Gastroesophageal sphincter (tissue), 3 donors: ENCODE results near the gene CLEC1B.

Experiments used
- POLR2AphosphoS5 ChIP-seq: sonication (generic); formaldehyde crosslinking; IDR thresholded peaks from one replicate; pipeline ENCODE4 v1.6.1; 2017; ENCODE audit warnings: antibody characterized with exemption
- TF ChIP-seq, protein P1 (sequence below), 4 experiments: fragments of 200-600 bp in 2 of 4; fragments of 450-650 bp in 2 of 4; sonication (generic) in 1 of 4; IDR thresholded peaks; one replicate each; pipeline ENCODE4 v1.5.1; 2017 to 2019; ENCODE audit warnings: antibody characterized with exemption in 4 of 4, mild to moderate bottlenecking in 2 of 4, moderate library complexity in 2 of 4

DNA sequence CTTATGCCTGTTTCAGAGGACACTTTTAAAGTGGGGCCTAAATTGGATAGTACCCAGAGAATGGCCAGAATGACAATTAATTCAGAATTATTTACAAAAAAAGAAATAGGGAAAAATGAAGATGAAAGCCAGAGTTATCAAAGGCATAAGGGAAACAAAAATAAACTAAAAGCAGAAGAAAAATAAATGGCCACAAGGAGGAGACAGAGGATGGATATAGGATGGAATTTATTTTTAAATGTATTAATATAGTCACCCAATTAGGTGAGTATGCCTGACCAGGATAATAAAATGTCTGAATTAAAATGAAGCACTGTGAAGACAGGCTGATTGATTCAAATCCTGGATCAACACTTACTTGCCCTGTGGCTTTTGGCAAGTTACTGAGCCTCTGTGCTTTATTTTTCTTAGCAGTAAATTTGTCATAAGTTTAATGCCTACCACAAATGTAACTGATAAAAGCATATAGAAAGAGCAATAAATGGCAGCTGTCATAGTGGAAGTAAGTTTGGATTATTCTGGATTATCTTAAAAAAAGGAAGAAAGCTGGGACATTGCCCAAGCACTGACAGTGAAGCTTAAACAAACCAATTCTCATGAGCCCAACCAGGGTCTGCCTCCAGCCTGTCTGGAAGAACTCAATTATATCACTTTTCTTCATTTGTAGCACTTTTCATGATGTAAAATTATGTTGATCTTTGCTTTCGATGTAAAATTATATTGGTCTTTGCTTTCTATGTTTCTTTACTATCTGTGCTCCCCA is 35.0 kb upstream of the CLEC1B start:
- TF ChIP-seq POLR2AphosphoS5, result no peak
- TF ChIP-seq, protein P1, sequence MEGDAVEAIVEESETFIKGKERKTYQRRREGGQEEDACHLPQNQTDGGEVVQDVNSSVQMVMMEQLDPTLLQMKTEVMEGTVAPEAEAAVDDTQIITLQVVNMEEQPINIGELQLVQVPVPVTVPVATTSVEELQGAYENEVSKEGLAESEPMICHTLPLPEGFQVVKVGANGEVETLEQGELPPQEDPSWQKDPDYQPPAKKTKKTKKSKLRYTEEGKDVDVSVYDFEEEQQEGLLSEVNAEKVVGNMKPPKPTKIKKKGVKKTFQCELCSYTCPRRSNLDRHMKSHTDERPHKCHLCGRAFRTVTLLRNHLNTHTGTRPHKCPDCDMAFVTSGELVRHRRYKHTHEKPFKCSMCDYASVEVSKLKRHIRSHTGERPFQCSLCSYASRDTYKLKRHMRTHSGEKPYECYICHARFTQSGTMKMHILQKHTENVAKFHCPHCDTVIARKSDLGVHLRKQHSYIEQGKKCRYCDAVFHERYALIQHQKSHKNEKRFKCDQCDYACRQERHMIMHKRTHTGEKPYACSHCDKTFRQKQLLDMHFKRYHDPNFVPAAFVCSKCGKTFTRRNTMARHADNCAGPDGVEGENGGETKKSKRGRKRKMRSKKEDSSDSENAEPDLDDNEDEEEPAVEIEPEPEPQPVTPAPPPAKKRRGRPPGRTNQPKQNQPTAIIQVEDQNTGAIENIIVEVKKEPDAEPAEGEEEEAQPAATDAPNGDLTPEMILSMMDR (IDR thresholded peaks at IDR 0.05), result peak; percentile 26 to 57 (median 46)
